ENCODE measurements around the gene SLC47A1. TPM values are rescaled to one million over a fixed set of nuclear protein-coding genes. Genes with fewer than 3 reads are reported as not detected.

Gene SLC47A1
- total RNA-seq, 4 donors from 2014 or later, result 0.17 to 1.8 TPM; not detected in 2

- Histone ChIP-seq H3K4me3 (no peak overlapping the region), H3K27ac (replicated peaks in 1 of 4) (no peak overlapping the region), H3K27me3 (no peaks in the 10 kb centered on the region), H3K36me3 (no peaks in the 10 kb centered on the region), H3K9me3 (peaks cover 0 to 10% (median 4%) of the 10 kb centered on the region in 4 donors), H3K4me1 (no peaks in the 10 kb centered on the region)
- 89% methylated on average over 11 of the region's 11 CpGs for WGBS
- no peak for DNase-seq (ENCODE audit: extremely low spot score)
- no peak for TF ChIP-seq EP300 (IDR thresholded peaks at IDR 0.05)
- no peak for TF ChIP-seq POLR2A (IDR thresholded peaks at IDR 0.05; ENCODE audit: low read depth)
- TF ChIP-seq CTCF (IDR thresholded peaks at IDR 0.05), result no peak
- no peak for TF ChIP-seq POLR2AphosphoS5 (IDR thresholded peaks at IDR 0.05)
- intact Hi-C loops (cut with DNase I), result no loop called here
These were observed 22.1 kb downstream of the SLC47A1 start for GRCh38 chr17:19555746-19556145.

GRCh38 chr17:19558946-19559345, 25.3 kb downstream of the SLC47A1 start:
- no peak overlapping the region for H3K4me3 ChIP-seq
- TF ChIP-seq CTCF (IDR thresholded peaks at IDR 0.05) (no peak), POLR2A (IDR thresholded peaks at IDR 0.05; ENCODE audit: low read depth) (no peak), EP300 (IDR thresholded peaks at IDR 0.05) (no peak), POLR2AphosphoS5 (IDR thresholded peaks at IDR 0.05) (no peak)
- no peak for DNase-seq (ENCODE audit: extremely low spot score)
- no peaks in the 10 kb centered on the region for H3K36me3 ChIP-seq
- H3K27ac ChIP-seq (replicated peaks in 1 of 4), result no peak overlapping the region
- H3K4me1 ChIP-seq, result no peaks in the 10 kb centered on the region
- intact Hi-C loops (cut with DNase I), result no loop called here
- peaks cover 0 to 4% (median 0%) of the 10 kb centered on the region in 4 donors for H3K27me3 ChIP-seq
- H3K9me3 ChIP-seq, result peaks cover 0 to 10% (median 4%) of the 10 kb centered on the region in 4 donors

- DNase-seq (ENCODE audit: extremely low spot score), result no peak
- Histone ChIP-seq H3K4me1 (no peaks in the 10 kb centered on the region), H3K27ac (replicated peaks in 1 of 4) (no peak overlapping the region), H3K9me3 (peaks cover 0 to 10% (median 4%) of the 10 kb centered on the region in 4 donors), H3K27me3 (peaks cover 0 to 4% (median 0%) of the 10 kb centered on the region in 4 donors), H3K36me3 (no peaks in the 10 kb centered on the region), H3K4me3 (no peak overlapping the region)
- intact Hi-C loops (cut with DNase I), result no loop called here
- 90% methylated on average over 9 of the region's 9 CpGs for WGBS
- TF ChIP-seq CTCF (IDR thresholded peaks at IDR 0.05) (no peak), POLR2AphosphoS5 (IDR thresholded peaks at IDR 0.05) (no peak), EP300 (IDR thresholded peaks at IDR 0.05) (no peak), POLR2A (IDR thresholded peaks at IDR 0.05; ENCODE audit: low read depth) (no peak)
These were observed 28.2 kb downstream of the SLC47A1 start for GRCh38 chr17:19561697-19562318.

- H3K27ac ChIP-seq (replicated peaks in 1 of 4), result no peak overlapping the region
- H3K4me1 ChIP-seq, result no peaks in the 10 kb centered on the region
- DNase-seq (ENCODE audit: extremely low spot score), result no peak
- no peak overlapping the region for H3K4me3 ChIP-seq
- intact Hi-C loops (cut with DNase I), result no loop called here
- 93% methylated on average over 15 of the region's 15 CpGs for WGBS
- no peaks in the 10 kb centered on the region for H3K36me3 ChIP-seq
- peaks cover 0 to 3% (median 0%) of the 10 kb centered on the region in 4 donors for H3K27me3 ChIP-seq
- TF ChIP-seq CTCF (IDR thresholded peaks at IDR 0.05) (no peak), POLR2AphosphoS5 (IDR thresholded peaks at IDR 0.05) (no peak), EP300 (IDR thresholded peaks at IDR 0.05) (no peak), POLR2A (IDR thresholded peaks at IDR 0.05; ENCODE audit: low read depth) (no peak)
- H3K9me3 ChIP-seq, result no peaks in the 10 kb centered on the region
These were observed 32.3 kb downstream of the SLC47A1 start for GRCh38 chr17:19565817-19566575.

All from esophagus muscularis mucosa (tissue), 4 donors.